HCT116 (cell line): ENCODE results near the gene CALCOCO1.

Source experiments
- EZH2 ChIP-seq: fragments of 200-600 bp; sonication (generic); IDR thresholded peaks from 2 replicates; pipeline ENCODE4 v1.6.1; 2017; ENCODE audit warnings: antibody characterized with exemption, mixed run types
- POLR2AphosphoS5 ChIP-seq: IDR thresholded peaks from 2 replicates; pipeline ENCODE4 v1.6.1; 2011; ENCODE audit warnings: mild to moderate bottlenecking, low read depth, low read length, moderate library complexity
- RAD21 ChIP-seq: IDR thresholded peaks from 2 replicates; pipeline ENCODE4 v1.6.1; 2012; ENCODE audit warnings: low read depth, mild to moderate bottlenecking
- TF ChIP-seq, protein P1 (sequence below): IDR thresholded peaks from 2 replicates; pipeline ENCODE4 v1.6.1; 2011; ENCODE audit warnings: mild to moderate bottlenecking, low read length, moderate library complexity; ENCODE audit not compliant: insufficient replicate concordance; ENCODE audit errors: extremely low read depth
- TF ChIP-seq, protein P2 (sequence below), 3 experiments: fragments of 200-600 bp in 1 of 3; sonication (generic) in 1 of 3; IDR thresholded peaks in 2 of 3; conservative IDR thresholded peaks in 1 of 3; 2 replicates each; pipeline ENCODE4 v1.5.1; 2012 to 2017; ENCODE audit warnings: low read depth in 2 of 3, low read length in 2 of 3, antibody characterized with exemption in 1 of 3, borderline replicate concordance in 1 of 3, control low read depth in 1 of 3, mild to moderate bottlenecking in 1 of 3, mixed read lengths in 1 of 3, mixed run types in 1 of 3, moderate library complexity in 1 of 3; ENCODE audit not compliant: insufficient read depth in 1 of 3
- TF ChIP-seq, protein P3 (sequence below): IDR thresholded peaks from 2 replicates; pipeline ENCODE4 v1.6.1; 2012

DNA sequence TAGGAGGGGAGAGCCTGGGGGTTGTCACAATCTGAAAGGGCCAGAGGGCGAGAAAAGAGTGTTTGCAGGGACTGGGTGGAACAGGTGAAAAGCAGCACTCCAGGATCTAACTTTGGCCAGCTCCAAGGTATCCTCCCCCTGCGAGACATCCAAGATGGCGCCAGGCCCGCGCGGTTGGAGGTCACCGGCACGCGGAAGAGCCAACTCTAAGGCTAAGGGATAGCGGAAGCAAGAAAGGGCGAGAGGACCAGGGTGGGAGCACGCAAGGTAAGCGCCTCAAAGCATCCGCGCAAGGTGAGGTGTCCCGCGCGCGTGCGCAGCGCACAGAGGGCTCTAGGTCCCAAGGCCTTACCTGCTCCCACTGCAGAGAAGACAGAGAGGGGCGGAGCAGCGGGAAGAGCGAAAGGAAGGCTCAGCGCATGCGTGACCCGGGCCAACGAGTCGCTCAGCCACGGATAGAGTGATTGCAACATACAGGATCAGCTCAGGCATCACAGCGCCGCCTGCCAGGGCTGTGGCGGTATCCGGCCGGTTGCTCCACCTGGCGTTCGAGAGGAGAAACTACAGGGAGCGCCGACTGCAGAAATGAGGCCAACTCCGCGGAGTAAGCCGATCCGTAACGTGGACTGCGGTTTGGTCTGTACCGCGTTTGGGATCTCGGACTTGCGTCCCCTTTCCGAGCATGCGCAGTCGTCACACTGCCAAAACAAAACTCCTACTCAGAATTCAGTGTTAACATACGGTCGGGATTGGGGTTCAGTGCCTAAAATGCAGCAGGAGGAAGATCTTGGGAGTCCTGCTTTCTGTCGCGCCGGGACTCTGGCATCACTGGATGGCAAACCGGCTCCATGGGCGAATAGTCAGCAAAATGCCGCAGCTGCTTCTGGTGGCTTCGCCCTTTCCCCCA, 51.3 kb downstream of the CALCOCO1 start, which contains the start of gene ATP5MC2:
- TF ChIP-seq EZH2 (no peak), RAD21 (peak; percentile 97), POLR2AphosphoS5 (peak; percentile 91)
- TF ChIP-seq, protein P1, sequence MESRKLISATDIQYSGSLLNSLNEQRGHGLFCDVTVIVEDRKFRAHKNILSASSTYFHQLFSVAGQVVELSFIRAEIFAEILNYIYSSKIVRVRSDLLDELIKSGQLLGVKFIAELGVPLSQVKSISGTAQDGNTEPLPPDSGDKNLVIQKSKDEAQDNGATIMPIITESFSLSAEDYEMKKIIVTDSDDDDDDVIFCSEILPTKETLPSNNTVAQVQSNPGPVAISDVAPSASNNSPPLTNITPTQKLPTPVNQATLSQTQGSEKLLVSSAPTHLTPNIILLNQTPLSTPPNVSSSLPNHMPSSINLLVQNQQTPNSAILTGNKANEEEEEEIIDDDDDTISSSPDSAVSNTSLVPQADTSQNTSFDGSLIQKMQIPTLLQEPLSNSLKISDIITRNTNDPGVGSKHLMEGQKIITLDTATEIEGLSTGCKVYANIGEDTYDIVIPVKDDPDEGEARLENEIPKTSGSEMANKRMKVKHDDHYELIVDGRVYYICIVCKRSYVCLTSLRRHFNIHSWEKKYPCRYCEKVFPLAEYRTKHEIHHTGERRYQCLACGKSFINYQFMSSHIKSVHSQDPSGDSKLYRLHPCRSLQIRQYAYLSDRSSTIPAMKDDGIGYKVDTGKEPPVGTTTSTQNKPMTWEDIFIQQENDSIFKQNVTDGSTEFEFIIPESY, result peak; percentile 26
- TF ChIP-seq, protein P2, sequence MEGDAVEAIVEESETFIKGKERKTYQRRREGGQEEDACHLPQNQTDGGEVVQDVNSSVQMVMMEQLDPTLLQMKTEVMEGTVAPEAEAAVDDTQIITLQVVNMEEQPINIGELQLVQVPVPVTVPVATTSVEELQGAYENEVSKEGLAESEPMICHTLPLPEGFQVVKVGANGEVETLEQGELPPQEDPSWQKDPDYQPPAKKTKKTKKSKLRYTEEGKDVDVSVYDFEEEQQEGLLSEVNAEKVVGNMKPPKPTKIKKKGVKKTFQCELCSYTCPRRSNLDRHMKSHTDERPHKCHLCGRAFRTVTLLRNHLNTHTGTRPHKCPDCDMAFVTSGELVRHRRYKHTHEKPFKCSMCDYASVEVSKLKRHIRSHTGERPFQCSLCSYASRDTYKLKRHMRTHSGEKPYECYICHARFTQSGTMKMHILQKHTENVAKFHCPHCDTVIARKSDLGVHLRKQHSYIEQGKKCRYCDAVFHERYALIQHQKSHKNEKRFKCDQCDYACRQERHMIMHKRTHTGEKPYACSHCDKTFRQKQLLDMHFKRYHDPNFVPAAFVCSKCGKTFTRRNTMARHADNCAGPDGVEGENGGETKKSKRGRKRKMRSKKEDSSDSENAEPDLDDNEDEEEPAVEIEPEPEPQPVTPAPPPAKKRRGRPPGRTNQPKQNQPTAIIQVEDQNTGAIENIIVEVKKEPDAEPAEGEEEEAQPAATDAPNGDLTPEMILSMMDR (IDR thresholded peaks at IDR 0.05 in 2 of 3, conservative IDR thresholded peaks at IDR 0.05 in 1 of 3; ENCODE audit: borderline replicate concordance in 1 of 3, insufficient read depth in 1 of 3, low read depth in 2 of 3, low read length in 2 of 3), result peak; percentile 99 to 100 (median 99)
- TF ChIP-seq, protein P3, sequence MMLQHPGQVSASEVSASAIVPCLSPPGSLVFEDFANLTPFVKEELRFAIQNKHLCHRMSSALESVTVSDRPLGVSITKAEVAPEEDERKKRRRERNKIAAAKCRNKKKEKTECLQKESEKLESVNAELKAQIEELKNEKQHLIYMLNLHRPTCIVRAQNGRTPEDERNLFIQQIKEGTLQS, result no peak
